DOHH2 (cell line): ENCODE results near the gene NEUROD6.

ENCODE experiments used
- H3F3A ChIP-seq: fragments of 200-600 bp; sonication (generic), shearing (Covaris generic); 2 replicates; pipeline ENCODE4 v1.6.0; 2016; ENCODE audit warnings: antibody characterized with exemption, mild to moderate bottlenecking; ENCODE audit not compliant: control insufficient read depth, insufficient read depth
- H3K27ac ChIP-seq: fragments of 200-600 bp; sonication (generic); 2 replicates; pipeline ENCODE4 v1.5.1; 2014; ENCODE audit warnings: low read depth, mild to moderate bottlenecking, low read length, moderate library complexity
- H3K27me3 ChIP-seq: fragments of 200-600 bp; sonication (generic); 2 replicates; pipeline ENCODE4 v1.6.1; 2014; ENCODE audit warnings: mild to moderate bottlenecking, low read length, mixed read lengths; ENCODE audit not compliant: control insufficient read depth
- H3K36me3 ChIP-seq: fragments of 200-600 bp; sonication (generic); 2 replicates; pipeline ENCODE4 v1.6.1; 2014; ENCODE audit warnings: mild to moderate bottlenecking, low read length, moderate library complexity, mixed read lengths; ENCODE audit not compliant: control insufficient read depth
- H3K4me1 ChIP-seq: fragments of 200-600 bp; sonication (generic); 2 replicates; pipeline ENCODE4 v1.6.1; 2014; ENCODE audit warnings: mild to moderate bottlenecking, low read length, mixed read lengths; ENCODE audit not compliant: control insufficient read depth
- H3K4me2 ChIP-seq: fragments of 200-600 bp; sonication (generic); 2 replicates; pipeline ENCODE4 v1.6.0; 2014; ENCODE audit warnings: mild to moderate bottlenecking, low read length, moderate library complexity
- H3K4me3 ChIP-seq: fragments of 200-600 bp; sonication (generic); 2 replicates; pipeline ENCODE4 v1.5.1; 2014; ENCODE audit warnings: mild to moderate bottlenecking, low read length, mixed read lengths
- H3K79me2 ChIP-seq: fragments of 200-600 bp; sonication (generic); 2 replicates; pipeline ENCODE4 v1.6.1; 2014; ENCODE audit warnings: mild to moderate bottlenecking, low read length, mixed read lengths; ENCODE audit not compliant: control insufficient read depth
- H3K9me2 ChIP-seq: fragments of 200-600 bp; sonication (generic); replicated peaks from 2 replicates; pipeline ENCODE4 v1.6.1; 2014; ENCODE audit warnings: mild to moderate bottlenecking, low read length, mixed read lengths; ENCODE audit not compliant: control insufficient read depth
- H3K9me3 ChIP-seq: fragments of 200-600 bp; sonication (generic); 2 replicates; pipeline ENCODE4 v1.6.1; 2014; ENCODE audit warnings: antibody characterized with exemption, low read length, mixed read lengths; ENCODE audit not compliant: control insufficient read depth, insufficient read depth
- H4K20me1 ChIP-seq: fragments of 200-600 bp; sonication (generic); 2 replicates; pipeline ENCODE4 v1.6.0; 2014; ENCODE audit warnings: low read depth, mild to moderate bottlenecking, antibody characterized with exemption, low read length, moderate library complexity; ENCODE audit not compliant: control insufficient read depth, insufficient read depth
- CTCF ChIP-seq: fragments of 200-600 bp; sonication (generic); IDR thresholded peaks from one replicate; pipeline ENCODE4 v1.5.1; 2014; ENCODE audit warnings: antibody characterized with exemption, mild to moderate bottlenecking, low read depth, low read length; ENCODE audit not compliant: poor library complexity, severe bottlenecking
- EZH2phosphoT487 ChIP-seq: fragments of 200-600 bp; sonication (generic); IDR thresholded peaks from 2 replicates; pipeline ENCODE4 v1.6.1; 2017; ENCODE audit warnings: borderline replicate concordance, mild to moderate bottlenecking, antibody characterized with exemption, low read length, moderate library complexity, mixed read lengths

The NEUROD6 gene

GRCh38 chr7:31340603-31341002 is at the start of gene NEUROD6:
Gene NEUROD6, minus strand, starts transcription at chr7:31340726. Its CDS starts 1,458 bp downstream, at chr7:31339268.
- no peaks in the 10 kb centered on the region for H3F3A ChIP-seq
- no peaks in the 10 kb centered on the region for H4K20me1 ChIP-seq
- H3K9me2 ChIP-seq: no peaks in the 10 kb centered on the region
- H3K27ac ChIP-seq: no peak within 1 kb of the TSS
- no peaks in the 10 kb centered on the region for H3K79me2 ChIP-seq
- H3K36me3 ChIP-seq: no peaks in the 10 kb centered on the region
- H3K27me3 ChIP-seq: no peaks in the 10 kb centered on the region
- H3K4me3 ChIP-seq: no peak within 1 kb of the TSS
- no peak for TF ChIP-seq CTCF
- TF ChIP-seq EZH2phosphoT487: no peak
- H3K9me3 ChIP-seq: no peaks in the 10 kb centered on the region
- no peaks in the 10 kb centered on the region for H3K4me1 ChIP-seq
- no peak within 1 kb of the TSS for H3K4me2 ChIP-seq

GRCh38 chr7:31384466-31384865 is 43.9 kb upstream of the NEUROD6 start:
- H3K79me2 ChIP-seq: no peaks in the 10 kb centered on the region
- H3K27me3 ChIP-seq: no peaks in the 10 kb centered on the region
- no peaks in the 10 kb centered on the region for H3K4me1 ChIP-seq
- H3K9me3 ChIP-seq: no peaks in the 10 kb centered on the region
- no peaks in the 10 kb centered on the region for H4K20me1 ChIP-seq
- no peaks in the 10 kb centered on the region for H3K9me2 ChIP-seq
- H3K36me3 ChIP-seq: no peaks in the 10 kb centered on the region
- TF ChIP-seq EZH2phosphoT487: no peak
- no peak for TF ChIP-seq CTCF
- H3F3A ChIP-seq: no peaks in the 10 kb centered on the region
- no peak overlapping the region for H3K27ac ChIP-seq
- no peak overlapping the region for H3K4me2 ChIP-seq
- H3K4me3 ChIP-seq: no peak overlapping the region

GRCh38 chr7:31382722-31383121 is 42.2 kb upstream of the NEUROD6 start:
- H3K4me2 ChIP-seq: no peak overlapping the region
- no peaks in the 10 kb centered on the region for H3K9me2 ChIP-seq
- H3K36me3 ChIP-seq: no peaks in the 10 kb centered on the region
- H3K9me3 ChIP-seq: no peaks in the 10 kb centered on the region
- no peaks in the 10 kb centered on the region for H3K4me1 ChIP-seq
- H3K79me2 ChIP-seq: no peaks in the 10 kb centered on the region
- TF ChIP-seq CTCF (no peak), EZH2phosphoT487 (no peak)
- H4K20me1 ChIP-seq: no peaks in the 10 kb centered on the region
- H3K27ac ChIP-seq: no peak overlapping the region
- H3F3A ChIP-seq: no peaks in the 10 kb centered on the region
- no peaks in the 10 kb centered on the region for H3K27me3 ChIP-seq
- no peak overlapping the region for H3K4me3 ChIP-seq
